GM21825 (cell line): ENCODE measurements around the gene SMIM32.

Experiments used
- ATAC-seq: cut with Tn5 transposase; IDR thresholded peaks from one replicate; pipeline ENCODE4 v1.9.1; 2021; ENCODE audit warnings: mild to moderate bottlenecking, moderate library complexity; ENCODE audit not compliant: unreplicated experiment

SMIM32 gene

DNA sequence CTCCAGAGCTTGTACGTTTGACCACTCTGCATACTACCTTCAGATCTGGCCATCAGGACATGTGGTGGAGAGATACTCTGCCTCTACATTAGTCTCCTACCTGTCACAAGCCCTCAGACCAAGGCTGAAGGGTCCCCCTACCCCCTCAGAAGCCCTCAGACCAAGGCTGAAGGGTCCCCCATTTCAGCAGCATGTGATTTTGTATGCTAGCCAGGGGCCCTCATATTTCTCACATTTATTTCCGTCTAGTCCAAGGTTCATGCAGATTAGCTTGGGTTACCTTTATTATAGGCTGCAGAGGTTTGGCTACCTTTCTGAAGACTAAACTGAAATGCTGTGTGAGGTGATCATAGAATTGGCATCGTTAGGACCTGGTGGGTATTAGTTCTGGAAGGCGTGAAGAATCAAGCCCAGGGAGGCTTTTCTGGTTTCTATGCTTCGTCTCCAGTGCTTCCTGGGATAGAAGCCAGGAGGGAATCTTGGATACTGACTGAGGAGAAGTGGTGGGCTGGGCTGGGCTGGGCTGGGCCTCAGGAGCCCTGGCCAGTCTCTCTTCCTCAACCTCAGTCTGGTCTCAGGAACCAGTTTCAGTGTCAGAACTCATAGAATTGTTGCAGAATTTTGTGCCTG, 2.8 kb downstream of the SMIM32 start:
- no peak for ATAC-seq

DNA sequence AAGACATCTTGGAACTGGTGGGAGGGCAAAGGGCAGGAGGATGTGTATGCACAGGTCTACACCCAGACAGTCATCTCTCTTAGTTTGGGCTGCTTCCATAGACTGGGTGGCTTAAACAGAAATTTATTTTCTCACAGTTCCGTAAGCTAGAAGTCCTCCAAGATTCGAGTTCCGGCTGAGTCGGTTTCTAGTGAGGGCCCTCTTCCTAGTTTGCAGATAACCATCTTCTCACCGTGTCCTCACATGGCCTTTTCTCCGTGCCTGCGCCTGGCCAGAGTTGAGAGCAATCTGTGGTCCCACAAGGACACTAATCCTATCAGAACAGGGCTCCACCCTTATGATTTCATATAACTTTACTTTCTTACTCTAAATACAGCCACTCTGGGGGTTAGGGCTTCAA, 4.1 kb downstream of the SMIM32 start:
- ATAC-seq, result no peak

DNA sequence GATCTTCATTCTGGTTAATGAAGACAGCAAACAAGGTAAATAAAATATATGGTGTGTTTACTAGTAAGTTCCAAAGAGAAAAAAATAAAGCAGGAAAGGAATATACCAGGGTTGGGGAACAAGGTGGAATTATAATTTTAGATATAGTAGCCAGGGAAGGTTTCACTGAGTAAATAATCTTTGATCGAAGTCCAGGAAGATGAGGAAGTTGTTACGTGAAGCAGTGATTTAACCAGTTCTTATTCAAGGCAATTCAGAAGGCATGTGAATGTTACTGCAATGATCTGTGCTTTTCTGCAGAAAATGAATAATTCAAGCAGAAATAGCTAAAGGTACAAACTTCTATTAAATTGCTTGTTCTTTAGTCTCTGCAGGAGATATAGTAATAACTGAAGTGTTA, 6.2 kb downstream of the SMIM32 start:
- ATAC-seq, result no peak

DNA sequence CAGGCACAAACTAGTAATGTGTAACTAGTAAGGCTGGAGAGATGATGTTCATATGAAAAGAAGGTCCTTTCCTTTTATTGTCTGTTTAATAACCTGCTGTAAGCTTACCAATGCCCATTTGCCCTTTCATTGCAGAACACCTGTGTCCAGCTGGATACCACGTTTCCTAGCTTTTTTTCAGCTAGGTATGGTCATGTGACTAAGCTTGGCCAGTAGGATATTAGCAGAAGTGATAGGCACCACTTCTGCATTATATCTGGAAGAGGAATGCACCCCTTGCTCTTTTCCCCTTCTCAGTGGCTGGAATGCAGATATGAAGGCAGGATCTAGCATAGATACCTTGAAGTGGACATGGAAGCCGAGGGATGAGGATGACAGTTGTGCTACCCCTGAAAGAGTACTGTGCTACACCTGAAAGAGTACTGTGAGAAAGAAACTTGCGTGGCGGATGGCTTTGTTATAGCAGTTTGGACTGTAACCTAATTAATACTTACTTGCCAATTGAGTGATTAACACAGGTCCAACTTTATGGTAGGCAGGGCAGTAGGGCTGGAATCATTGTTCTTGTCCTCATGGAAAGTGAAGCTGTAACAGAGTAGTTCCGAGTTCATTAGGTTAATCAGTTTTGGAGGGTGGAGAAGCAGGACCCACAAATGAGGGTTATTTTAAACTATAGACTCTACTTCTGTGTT, 6.8 kb downstream of the SMIM32 start:
- ATAC-seq, result no peak

DNA sequence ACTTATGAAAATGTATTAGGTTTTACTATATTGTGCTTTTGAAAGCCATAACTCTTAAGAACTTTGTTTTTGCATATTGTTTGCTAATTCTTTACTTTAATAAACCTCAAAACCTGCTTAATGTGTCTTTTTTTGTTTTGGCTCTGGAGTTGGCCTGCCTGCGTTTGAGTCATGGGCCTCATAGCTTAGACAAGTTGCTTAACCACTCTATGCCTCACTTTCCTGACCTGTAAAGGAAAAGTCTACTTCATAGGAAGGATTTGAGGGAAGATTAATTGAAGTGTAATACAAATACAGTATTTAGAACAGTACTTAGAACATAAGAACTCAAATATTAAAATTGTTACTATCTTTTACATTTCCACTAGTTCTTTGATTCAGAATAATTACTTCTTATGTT, 10.3 kb downstream of the SMIM32 start:
- ATAC-seq, result no peak

DNA sequence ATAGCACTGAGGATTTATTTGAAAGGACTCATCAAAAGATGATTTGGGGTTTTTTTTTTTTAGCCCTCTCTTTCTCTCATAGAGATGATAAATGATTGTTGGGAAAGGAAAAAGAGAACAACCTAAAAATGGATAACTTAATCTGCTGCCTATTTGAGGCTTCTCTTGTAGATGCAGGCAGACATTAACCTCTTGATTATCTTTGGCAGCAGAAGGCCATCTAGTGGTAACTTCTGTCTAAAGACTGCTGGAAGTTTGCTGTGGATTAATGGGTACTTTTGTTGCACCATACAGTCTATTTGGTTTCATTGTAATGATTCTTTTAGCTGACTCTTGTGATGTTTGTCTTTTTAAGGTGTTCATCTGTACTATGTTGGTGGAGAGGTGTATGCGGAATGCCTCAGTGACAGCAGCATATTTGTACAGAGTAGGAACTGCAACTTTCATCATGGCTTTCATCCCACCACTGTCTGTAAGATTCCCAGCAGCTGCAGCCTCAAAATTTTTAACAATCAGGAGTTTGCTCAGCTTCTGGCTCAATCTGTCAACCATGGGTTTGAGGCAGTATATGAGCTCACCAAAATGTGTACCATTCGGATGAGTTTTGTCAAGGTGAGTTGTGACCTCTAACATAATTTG, 18.8 kb downstream of the SMIM32 start:
- ATAC-seq, result no peak

DNA sequence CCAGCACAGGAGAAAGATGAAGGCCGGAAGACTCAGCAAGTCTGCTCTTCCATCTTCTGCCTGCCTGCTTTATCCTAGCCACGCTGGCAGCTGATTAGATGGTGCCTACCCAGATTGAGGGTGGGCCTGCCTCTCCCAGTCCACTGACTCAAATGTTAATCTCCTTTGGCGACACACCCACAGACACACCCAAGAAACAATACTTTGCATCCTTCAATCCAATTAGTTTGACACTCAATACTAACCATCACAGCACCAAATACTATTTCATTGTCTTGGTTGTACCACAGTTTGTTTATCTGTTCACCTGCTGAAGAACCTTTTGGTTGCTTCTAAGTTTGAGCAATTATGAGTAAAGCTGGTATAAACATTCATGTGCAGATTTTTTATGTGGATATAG, 23.7 kb downstream of the SMIM32 start:
- ATAC-seq, result no peak

DNA sequence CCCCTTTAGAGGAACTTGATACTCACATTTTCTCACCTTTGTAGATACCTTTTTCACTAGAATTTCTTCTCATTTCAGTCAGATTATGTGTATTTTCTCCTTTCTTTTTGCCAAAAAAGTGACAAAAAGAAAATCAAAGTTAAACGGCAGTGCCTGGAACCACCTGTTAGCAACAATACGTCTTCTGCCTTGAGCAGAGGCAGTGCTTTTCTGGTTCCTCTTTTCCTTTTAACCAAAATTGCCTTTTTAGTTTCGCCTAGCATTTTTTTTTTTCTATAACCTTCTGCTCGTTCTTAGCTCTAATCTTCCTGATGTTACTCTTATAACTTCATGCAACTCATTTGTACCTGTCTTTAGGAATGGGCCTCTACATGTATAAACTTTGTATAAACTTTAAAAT, 26.1 kb downstream of the SMIM32 start:
- peak; percentile 70 for ATAC-seq

DNA sequence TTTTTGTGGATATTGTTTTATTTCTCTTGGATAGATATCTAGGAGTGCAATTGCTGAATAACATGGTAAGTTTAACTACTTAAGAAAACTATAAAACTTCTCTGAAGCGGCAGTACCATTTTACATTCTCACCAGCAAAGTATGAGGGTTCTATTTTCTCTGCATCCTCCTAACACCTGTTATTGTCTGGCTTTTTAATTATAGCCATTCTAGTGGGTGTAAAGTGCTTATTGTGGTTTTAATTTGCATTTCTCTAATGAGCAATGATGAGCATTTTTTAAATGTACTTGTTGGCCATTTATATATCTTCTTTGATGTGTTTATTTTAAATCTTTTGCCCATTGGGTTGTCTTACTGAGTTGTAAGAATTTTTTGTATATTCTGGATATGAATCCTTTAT, 28.7 kb downstream of the SMIM32 start:
- no peak for ATAC-seq

DNA sequence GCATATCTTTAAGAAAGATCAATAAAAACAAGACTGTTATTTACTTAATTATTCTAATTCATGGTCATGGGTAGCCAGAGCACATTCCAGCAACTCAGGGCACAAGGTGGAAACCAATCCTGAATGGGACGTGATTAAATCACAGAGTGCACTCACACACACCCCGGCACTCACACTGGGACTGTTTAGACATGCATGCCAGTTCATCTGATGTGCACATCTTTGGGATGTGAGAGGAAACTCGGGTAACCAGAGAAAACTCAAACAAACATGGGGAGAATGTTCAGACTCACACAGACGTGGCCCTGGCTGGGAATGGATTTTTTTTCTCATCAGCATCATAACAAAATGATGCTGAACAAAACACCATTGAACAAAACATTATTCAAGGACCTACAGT, 31.0 kb downstream of the SMIM32 start:
- no peak for ATAC-seq

DNA sequence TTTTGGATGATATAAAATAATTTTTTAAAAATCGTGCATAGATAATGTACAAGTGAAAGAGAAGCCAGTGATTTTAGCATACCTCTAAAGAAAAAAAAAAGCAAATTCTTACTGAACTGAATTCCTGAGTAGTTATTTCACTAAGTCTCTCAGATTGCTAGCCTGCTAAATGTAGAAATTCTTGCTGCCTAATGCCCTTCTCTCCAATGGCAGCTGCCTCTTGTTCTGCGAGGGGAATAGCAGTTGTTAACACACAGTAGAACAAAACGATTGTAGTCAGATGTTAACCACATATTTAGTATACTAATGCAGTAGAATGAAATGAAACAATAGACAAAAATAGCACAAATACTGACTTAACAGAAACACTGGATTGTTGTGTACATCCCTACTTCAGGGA, 33.5 kb downstream of the SMIM32 start:
- no peak for ATAC-seq

DNA sequence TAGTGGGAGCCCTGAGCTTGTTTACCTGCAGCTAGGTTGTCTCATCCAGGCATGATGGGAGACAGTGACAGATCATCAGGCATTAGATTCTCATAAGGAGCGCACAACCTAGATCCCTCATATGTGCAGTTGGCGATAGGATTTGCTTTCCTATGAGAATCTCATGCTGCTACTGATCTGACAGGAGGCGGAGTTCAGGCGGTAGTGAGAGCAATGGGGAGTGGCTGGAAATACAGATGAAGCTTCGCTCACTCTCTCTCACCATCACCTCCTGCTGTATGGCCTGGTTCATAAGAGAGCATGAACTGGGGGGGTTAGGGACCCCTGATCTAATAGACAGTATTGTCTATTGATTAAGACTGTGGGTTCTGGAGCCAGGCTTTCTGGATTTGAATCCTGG, 35.4 kb downstream of the SMIM32 start:
- ATAC-seq, result no peak

DNA sequence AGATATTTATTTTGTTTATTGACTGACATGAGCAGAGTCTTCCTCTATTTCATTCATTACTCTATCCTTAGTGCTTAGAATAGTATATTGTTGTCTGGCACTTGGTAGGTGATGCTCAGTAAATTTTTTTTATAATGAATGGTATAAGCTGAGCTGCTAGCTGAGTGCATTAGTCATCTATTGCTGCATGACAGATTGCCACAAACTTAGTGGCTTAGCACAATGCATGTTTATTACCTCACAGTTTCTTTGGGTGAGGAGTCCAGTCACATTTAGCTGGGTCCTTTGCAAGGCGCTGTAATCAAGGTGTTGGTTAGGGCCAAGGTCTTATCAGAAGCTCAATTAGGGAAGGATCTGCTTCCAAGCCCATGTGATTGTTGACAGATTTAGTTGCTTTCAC, 37.2 kb downstream of the SMIM32 start:
- ATAC-seq, result no peak

DNA sequence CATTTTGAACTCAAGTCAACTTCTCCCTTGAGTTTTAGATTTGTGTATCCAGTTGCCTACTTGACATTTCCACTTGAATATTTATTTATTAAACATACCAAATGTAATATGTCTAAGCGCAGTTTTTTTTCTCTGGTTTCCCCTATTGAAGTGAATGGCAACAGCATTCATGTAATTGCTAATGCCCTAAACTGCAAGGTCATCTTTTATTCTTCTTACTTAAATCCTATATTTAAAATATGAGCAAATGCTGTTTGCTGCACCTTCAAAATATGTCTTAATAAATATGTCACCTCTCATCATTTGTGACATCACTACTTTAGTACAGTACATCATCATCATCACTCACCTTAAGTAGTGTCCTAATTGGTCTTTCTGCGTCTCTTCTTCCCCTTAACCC, 37.9 kb downstream of the SMIM32 start:
- no peak for ATAC-seq

DNA sequence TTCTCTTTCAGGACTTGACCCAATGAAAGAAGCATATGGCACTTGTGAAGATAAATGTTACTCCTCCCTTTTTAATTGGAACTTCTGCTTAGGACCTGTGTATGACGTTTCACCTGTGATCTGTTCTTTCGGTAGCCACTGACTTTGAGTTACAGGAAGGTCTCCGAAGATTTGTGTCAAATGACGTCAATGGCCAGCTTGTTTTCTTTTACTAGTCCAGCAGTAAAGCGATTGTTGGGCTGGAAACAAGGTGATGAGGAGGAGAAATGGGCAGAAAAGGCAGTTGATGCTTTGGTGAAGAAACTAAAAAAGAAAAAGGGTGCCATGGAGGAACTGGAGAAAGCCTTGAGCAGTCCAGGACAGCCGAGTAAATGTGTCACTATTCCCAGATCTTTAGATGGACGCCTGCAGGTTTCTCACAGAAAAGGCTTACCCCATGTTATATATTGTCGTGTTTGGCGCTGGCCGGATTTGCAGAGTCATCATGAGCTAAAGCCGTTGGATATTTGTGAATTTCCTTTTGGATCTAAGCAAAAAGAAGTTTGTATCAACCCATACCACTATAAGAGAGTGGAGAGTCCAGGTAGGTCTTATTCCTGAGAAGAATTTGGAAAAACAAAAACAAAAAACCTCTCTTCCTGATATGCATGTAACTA, 39.3 kb downstream of the SMIM32 start:
- ATAC-seq, result no peak

DNA sequence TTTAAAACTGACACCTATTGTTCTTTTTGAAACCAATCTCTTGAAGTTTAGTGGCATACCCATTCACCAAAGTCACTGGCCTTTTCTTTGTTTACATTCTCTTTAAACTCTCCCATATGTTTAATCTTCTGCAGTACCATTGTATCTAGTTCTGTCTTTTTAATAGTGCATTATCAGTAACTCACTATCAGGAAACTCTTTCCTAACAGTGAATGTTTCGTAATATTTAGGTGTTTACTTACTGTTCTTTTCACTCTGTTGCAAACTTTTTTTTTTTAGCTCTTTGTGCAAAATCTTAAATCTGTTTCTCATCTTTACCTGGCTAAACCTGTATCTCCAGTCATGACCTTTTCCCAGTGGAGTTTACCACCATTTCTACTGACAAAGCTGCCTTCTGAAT, 43.1 kb downstream of the SMIM32 start:
- ATAC-seq, result no peak

DNA sequence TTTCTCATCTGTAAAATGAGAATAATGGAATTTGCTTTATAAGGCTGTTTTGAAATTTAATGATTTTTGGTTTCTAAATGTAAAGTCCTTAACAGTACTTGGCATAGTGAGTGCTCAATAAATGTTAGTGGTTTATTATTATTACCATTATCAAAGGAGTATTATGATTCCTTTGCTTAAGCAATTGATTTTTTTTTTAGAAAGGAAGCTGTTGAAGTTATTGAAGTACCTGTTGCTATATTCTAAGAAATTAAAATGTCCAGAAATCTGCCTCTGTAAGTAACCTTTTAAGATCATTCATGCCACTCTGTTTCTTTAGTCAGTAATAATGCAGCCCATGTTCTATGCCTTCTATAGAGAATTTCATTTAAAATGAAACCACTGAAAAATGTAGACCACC, 45.3 kb downstream of the SMIM32 start:
- ATAC-seq, result no peak

DNA sequence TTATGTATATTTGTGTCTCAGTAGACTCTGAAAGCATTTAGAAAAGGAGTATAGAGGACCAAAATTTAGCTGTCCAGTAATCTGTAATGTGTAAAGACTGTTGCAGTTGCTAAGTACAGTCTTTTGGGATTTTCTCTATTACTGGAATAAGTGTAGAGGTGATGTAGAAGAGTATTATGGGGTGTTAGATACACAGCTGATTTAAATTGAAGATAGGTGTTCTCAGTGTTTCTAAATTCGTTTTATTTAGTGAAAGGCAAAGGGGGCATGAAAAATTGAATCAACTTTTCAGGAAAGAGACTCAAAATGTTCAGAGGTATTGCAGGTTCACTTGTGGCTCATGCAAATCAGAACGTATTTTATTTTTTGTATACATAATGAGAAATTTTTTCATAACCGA, 46.8 kb downstream of the SMIM32 start:
- ATAC-seq, result no peak

DNA sequence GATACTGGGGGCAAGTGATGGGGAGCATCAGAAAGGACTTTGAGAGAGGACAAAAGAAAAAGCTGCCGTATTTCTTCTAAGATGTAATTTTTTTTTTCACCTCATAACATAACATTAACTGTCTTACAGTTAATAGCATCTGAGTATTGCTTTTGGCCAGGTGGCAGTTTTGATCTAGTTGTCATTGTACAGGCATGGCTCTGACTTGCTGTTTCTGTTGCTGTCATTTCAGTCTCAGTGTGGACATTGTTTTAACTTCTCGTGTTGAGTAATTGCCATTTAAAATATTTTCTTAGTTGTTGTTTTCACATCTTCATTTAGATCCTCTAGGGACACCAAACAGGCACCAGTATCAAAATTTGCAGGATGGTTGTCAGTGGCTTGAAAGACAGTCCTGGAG, 47.9 kb downstream of the SMIM32 start:
- ATAC-seq, result no peak

DNA sequence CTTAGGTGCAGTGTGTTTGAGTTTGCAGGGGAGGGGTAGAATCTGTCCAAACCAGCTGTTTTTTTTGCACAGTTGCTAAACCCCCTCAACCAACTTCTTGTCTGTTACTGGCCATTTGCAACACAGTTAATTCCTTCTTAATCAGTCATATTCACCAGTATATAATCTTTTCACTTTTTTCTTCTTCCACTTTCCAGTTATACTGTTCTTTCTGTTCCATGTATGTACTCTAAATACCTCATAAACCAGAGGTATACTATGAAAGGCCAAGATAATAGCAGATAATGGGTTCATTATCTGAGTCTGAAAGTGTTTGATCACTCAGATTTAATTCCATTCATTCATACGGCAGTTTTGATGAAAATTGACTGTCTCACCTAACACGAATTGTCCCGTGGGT, 49.2 kb downstream of the SMIM32 start:
- ATAC-seq, result no peak

DNA sequence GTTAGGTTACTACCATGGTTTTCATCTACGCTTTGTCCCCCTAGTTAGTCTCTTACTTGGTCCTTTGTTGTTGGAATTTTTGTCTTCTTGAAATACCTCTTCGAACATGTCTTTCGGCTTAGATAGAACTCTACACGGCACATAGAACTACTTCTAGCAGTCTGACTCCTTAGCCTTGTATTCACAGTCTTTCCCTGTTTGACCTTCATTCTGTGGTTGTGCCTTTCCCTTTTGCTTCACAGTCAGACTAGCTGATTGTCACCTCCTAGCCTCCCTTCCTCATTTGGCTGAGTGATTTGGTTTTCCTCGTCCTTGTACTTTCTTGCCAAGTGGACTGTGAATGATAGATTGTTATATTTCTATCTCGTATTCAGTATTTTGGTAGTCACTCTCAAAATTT, 49.6 kb downstream of the SMIM32 start:
- no peak for ATAC-seq

DNA sequence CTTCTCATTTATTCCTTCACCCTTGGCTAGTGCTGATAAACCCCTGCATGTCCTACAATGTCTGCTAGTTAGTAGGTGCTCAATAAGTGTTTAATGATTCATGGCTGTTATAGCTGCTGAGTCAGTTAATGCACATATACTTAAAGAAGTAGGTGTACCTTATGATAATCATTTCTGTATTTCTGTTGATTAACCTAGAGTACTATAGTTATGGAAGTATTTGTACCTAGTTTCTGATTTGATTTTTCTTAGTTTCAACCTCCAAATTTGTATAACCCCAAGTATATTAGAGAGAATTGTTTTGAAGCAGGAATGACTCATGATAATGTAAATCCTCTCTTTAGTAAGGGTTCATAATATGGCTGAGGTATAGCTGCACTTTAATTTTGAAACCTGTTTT, 51.4 kb downstream of the SMIM32 start:
- peak; percentile 67 for ATAC-seq
